CD4-positive, alpha-beta T cell treated with Interleukin-6 for 4 hours (primary cell): ENCODE measurements around the gene GLI2.

Experiments used
- DNase-seq: peaks from one replicate; pipeline ENCODE4 v3.0.0-alpha.2; 2020; ENCODE audit warnings: mixed read lengths

The GLI2 gene

DNA sequence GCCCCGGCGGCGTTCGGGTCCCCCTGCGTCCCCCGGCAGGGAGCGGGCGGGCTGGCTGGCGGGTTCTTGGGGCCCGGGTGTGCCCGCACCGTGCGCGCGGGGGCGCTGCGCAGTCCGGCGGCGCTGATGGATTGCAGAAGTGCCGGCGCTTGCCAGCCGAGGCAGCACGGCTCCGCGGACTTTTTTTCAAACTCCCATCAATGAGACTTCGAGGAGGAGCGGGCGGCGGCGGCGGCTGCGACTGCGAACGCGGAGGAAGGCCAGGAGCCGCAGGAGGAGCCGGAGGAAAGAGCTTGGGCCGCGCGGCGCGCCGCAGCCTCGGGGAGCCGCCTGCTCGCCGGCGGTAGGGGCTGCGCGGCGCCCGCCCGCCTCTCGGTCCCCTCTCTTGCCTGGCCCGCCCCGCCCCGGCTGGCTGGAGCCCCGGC is at the start of gene GLI2:
GLI2 (plus strand) TSS at position 123 of the 425 bp plus-strand sequence. CDS start 61,453 bp downstream, outside the sequence.
- DNase-seq = no peak

DNA sequence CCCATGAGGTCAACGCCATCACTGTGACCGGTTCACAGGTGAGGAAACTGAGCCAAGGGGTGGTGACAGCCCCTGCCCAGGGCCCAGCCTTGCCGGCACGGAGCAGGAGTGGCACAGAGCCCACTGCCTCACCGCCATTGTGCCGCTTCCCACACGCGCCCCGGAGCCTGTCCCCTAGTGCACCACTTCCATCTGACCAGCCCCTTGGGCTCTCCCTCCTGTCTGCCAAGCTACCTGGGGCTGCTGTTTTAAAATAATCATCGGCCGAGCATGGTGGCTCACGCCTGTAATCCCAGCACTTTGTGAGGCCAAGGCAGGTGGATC is 49.7 kb upstream of the GLI2 start:
- no peak for DNase-seq

DNA sequence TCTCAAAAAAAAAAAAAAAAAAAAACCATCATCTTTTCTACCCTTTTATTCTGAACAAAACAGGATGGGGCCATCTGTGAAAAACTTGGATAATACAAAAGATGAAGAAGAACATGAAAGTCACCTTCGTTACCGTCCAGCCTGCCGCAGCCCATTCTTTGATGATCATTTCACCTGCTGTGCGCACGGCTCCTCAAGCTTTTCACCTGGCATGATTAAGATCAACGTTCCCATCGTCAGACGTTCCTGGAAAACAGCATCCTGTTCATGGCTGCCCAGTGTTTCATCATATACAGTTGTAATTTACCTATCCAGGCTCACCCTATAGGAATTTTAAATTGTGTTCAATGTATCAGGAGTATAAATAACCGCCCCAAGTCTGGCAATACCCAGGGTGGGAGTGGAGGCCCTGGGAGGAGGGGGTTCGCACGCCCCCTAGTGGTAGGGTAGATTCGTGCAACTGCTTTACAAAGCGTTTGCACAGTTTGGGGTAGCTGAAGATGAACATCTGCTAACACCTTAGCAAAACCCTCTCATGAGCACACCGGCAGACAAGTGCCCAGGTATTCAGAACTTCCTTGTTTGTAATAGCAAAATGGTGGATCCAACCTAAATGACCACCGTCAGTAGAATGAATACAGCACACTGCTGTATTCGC is 49.0 kb upstream of the GLI2 start:
- no peak for DNase-seq

DNA sequence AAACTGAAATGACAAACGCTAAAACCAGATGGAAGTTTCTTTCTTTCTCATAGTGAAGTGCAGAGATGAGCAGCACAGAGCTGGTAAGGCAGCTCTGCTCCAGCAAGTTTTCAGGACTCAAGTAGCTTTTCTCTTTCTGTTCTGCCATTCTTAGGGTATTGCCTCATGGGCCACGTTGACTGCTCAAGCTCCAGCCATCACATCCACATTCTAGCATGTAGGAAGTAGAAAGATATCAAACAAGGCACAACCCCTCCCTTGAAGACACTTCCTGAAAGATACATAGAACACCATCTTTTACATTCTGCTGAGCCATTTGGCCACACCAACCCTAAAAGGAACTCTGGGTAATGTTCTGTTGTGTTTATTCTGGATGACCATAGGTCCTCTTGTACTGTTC is 48.5 kb upstream of the GLI2 start:
- DNase-seq = no peak

DNA sequence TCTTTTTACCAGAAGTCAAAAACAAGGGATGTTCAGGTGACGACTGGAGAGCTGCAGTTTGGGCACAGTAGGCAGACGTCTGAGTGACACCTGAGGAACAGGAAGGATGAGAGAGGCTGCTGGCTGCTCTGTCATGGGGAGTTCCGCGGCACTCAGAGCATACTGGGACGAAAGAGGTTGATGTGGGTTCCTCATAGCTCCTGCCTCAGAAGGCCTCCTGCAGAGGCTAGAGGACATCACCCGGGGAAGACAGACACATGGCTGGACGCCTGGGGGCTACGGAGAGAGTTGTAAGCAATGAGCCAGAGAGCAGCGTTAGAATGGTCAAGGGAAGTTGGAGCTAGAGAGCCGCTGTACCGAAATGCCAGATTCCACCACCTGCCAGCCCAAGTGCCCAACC is 45.1 kb upstream of the GLI2 start:
- no peak for DNase-seq

DNA sequence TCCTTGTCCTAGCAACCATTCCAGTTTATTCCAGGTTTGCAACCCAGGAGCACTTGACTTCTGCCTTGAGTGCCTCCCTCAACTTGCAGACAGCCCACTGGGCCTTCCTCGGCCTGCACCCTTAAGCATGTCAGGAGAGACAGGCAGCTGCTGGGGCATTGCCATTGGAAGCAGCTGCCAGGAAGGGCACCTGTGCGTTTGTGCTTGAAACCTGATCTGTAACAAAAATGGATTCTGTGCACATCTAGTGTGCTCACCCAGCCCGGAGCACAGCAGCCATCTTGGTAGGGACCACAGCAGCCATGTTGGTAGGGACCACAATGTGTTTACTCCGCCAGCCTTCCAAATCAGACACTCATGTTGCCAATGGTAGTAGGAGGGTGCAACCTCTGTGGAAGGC is 44.3 kb upstream of the GLI2 start:
- DNase-seq = no peak

DNA sequence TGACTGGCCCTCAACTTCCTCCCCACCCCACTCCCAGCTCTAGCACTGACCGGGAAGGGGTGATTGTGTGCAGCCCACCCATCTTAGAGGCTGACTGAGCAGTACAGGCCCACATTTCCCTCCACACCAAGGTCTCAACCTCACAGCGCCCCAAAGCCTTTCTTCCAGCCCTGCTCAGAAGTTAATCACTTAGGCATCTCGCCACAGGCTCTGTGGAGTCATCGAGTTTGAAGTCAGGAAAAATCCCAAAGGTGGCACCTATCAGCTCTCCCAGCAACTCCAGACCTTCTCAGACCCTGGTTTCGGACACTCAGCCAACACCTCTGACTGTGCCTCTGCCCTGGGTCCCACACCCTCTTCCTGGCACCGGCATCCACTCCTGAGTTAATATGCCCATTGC is 43.0 kb upstream of the GLI2 start:
- DNase-seq = no peak

DNA sequence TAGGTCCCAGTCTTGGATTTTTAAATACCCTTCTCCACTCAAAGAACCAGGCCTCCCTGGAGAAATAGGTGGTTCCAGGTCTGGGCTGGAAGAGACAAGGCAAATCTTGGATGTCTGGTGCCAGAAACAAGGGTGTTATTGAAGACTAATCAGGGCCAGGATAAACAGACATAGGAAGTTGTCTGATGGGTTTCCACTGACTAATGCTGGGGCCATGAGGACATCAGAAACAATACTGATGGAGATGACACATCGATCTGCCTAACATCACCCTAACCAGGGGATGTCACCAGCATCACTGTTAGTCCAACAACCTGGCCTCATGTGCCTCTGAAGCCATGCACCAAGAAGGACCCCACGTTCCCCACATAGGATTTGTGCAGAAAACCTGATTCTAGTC is 42.5 kb upstream of the GLI2 start:
- DNase-seq = no peak

DNA sequence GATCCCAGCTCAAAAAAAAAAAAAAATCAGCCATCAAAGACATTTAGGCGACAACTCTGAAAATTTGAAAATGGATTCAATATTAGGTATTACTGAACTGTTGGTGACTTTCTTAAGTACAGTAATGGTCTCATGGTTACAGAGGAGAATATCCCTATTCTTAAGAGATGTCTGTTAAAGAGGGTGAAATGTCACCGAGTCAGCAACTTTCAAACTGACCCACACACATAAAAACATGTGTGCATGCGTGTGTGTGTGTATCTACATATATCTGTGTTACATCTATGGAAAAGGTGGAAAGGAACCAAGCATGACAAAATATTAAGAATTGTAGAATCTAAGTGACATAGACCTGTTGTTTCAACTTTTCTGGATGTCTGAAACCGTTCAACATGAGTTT is 41.6 kb upstream of the GLI2 start:
- no peak for DNase-seq

DNA sequence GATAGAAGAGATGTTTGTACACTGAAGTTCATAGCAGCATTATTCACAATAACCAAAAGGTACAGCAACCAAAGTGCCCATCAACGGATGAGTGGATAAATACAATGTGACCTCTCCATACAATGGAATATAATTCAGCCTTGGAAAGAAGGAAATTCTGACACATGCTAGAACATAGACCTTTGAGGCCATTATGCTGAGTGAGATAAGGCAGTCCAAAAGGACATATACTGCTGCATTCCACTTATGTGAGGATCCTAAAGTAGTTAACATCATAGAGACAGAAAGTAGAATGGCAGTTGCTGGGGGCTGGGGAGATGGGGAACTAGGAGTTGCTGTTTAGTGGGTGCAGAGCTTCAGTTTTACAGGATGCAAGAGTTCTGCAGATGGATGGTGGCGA is 38.2 kb upstream of the GLI2 start:
- no peak for DNase-seq

DNA sequence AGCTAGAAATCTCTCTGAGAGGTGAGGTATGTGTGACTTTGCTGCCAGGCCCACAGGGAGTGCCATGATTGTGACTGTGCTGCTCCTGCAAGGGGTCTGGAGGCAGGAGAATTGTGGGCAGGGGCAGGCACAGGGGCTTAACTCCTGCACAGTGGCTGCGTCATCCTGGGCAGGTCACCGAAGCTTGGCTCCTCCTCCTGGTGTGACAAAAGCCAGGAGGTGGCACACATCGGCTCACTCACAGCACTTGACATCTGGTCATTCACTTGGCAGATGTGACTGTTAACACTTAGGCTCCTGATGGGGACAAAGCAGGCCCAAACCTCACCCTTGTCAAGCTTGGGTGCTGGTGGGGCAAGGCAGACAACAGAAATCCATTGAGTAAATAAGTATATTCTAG is 36.4 kb upstream of the GLI2 start:
- no peak for DNase-seq

DNA sequence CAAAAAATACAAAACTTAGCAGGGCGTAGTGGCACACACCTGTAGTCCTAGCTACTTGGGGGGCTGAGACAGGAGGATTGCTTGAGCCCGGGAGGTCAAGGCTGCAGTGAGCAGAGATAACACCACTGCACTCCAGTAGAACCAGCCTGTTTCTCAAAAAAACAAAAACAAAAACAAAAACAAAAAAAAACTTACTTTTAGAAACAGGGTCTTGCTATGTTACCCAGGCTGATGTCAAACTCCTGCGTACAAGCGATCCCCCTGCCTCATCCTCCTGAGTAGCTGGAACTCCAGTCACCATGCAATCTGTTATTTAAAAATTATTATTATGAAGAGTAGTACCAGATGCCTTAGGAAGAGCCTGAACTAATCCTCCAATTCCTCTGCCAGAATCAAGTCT is 35.0 kb upstream of the GLI2 start:
- DNase-seq = no peak

DNA sequence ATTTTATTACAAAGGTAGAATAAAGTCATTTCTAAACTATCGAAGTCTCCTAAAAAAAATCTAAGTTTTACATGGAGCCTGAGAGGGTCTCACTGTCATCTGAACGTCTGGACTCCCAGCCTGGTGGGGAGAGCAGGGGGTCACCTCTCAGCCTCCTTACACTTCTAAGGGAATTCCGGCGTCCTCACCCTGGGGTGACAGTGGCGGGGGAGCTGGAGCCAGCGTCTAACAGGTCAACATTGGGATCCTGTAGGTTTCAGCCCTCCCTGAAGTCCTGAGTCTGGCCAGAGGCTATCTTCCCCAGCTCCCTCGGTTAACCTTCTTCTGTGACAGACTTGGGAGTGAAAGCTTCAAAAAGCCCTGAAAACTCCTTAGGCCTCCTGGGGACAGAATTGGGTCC is 34.6 kb upstream of the GLI2 start:
- DNase-seq = no peak

DNA sequence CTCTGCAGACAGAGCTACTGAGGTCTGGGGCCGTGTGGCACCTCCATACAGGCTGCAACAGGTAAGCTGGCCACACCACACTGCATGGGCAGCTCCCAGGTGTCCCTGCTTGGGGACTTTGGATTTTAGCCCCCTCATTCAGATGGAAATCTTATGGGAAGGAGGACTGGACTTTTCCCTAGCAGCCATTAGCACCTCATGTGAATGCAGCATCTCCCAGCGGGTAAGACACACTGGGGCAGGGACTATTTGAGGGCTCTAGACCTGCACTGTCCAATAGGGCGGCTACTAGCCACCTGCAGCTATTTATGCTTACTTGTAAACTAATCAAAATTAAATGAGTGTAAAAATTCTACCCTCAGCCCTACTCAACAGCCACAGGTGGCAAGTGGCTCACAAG is 34.2 kb upstream of the GLI2 start:
- no peak for DNase-seq

DNA sequence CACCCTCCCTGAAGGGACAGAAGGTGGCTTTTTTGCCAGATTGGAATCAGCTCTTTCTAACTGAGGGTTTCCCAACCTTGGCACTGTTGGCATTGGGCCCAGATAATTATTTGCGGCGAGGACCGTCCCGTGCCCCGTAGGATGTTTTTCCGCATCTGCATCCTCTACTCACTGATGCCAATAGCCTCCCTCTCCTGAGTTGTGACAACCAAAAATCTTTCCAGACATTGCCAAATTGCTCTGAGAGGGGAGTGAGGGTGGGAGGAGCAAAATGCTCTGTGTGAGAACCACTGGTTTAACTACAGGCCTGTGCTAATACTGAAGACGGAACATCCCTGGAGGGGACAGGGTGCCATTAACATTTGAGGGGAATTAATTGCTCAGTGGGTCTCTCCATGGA is 33.6 kb upstream of the GLI2 start:
- DNase-seq = no peak

DNA sequence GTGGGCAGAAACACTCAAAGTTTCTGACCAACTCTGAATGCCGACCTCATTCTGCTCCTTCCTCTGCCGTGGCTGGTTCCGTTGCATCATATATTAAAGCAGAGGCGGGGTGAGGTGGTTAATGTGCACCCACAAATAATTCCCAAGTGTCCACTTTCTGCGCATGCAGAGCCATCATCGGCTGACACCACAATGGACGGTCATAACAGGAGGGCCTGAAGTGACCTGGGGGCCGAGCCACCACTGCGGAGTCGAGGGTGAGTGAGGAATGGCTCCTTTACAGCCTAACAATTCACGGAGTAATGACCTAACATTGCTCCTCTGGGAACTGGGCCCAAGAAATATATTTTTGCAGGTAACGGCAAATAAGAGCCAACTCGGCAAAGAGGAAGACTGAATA is 32.9 kb upstream of the GLI2 start:
- no peak for DNase-seq

DNA sequence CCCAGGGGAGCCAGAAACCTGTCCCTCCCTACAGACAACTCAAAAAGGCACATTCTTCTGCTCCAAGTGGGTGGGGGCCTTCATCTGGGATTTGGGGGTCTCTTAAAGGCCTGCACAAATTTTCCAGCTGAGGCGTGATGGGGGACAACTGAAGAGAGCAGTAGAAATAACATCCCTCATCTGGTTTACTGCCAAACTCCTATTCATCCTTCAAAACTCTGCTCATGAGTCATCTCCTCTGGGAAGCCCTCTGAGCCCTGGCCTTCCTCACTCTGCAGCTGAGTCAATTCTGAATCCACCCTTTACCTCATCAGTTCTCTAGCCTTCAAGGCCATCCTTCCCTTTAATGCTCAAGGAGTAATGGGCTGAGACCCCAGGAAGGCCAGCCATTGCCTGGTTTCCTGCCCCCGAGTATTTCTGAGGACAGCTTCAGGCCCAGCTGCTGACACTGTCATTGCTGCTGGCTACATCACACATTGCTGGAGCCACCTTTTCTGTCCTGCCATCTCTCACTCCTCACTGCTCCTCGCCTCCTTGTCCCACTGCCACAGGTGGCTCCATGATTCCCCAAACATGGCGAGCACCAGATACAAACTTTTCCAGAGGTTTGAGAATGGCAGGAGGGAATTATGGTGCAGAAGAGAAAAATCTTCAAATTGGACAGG is 32.2 kb upstream of the GLI2 start:
- DNase-seq = no peak

DNA sequence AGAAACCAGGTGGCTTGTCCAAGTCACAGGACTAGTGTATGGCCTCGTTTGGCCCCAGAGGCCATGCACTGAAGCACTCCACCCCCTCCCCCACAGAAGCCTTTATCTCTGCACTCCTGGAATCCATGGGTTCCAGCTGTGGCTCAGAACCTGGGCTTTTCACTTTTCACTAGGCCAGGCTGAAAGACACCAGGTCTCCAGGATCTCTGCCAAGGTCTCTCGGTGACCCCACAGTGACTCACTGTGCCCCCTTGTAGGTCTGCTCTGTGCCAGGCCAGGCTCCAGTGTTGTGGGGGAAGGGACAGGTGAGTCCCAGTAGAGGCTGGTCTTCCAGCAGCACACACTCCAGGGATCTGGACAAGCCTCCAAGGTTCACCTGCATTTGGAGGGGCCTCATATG is 31.0 kb upstream of the GLI2 start:
- DNase-seq = no peak

DNA sequence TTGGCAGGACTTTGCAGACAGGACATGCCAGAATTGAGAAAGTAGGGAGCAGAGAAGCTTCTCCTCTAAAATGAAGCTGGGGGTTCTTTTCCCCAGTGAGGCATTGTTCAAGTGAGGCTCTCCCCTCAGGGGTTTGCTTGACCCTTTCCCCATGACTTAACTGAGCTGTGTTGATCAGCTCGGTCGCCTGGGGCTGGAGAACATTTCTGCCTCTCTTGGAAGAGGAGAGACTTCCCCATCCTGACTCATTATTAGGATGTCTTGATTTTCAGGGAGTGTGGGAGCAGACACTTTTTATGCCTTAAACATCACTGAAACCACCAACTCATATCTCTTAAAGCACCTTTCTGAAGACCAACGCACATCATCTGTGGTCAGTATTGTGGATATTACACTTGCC is 27.9 kb upstream of the GLI2 start:
- no peak for DNase-seq

DNA sequence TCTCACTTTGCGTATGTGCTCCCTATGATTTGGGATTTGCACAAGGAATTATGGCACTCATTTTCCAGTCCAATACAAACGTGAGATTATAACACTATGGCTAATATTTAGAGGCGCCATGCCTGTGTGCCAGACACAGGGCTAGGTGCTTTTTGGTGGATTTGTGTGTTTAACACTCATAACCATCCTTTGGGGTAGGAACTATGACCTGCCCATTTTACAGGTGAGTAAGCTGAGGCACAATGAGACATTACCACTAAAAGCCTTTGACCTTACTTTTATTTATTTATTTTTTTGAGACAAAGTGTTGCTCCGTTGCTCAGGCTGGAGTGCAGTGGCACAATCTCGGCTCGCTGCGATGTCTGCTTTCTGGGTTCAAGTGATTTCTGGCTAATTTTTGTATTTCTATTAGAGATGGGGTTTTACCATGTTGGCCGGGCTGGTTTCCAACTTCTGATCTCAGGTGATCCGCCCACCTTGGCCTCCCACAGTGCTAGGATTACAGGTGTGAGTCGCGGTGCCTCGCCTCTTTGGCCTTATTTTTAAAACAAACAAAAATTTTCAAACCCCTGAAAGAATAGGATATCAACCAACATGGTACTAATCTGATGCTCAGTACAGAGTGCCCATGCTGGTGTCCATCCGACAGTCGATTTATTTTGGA is 26.6 kb upstream of the GLI2 start:
- DNase-seq = no peak

DNA sequence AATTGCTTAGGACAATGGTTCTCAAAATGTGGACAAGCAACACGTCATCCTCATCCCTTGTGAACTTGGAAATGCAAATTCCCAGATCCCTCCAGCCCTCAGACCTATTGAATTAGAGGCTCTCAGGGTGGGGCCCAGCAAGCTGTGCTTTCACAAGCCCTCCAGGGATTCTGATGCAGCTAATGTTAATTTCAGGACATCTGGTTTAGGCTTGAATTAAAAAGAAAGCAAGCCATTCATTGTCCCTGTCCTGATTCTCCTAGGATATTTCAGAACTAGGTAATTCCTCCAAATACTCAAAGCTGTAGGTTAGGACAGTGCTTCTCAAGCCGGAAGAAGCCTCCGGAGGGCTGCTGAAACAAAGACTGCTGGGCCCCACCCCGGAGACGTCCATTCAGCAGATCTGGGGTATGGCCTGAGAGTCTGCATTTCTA is 26.0 kb upstream of the GLI2 start:
- DNase-seq = no peak

DNA sequence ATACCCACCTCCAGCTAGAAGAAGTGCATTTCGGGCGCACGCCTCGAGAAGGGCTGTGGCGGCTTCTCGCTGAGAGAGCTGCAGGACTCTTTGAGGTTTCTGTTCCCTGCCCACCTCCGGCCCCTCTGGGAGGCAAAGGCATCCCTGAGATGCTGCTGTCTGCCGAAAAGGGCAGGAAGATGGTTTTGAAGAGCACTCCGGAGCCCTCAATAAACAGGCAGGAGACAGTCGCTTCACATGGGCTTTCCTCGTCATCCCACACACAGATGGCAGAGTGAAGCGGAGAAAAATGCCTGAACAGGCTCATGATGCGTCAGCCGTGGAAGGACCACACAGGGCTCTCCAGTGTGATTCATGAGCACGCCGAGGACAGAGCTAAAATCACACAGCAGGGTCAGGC is 25.4 kb upstream of the GLI2 start:
- DNase-seq = no peak

DNA sequence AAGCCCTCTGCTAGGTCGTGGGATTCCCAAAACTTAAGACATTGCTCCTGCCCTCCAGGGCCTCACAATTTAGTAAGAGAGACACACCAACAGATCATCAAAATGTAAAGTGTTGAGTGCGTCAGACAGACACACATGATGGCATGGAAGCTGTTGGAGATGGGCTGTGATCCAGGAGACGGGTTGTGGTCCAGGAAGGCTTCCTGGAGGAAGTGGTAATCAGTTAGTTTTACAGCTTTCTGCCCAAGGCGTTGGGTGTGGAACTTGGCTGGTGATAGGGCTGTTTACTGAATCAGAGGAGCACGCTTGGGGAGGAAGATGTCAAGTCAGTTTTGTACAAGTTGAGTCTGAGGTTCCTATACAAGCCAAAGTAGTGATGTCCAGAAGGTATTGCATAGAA is 24.0 kb upstream of the GLI2 start:
- DNase-seq = no peak

DNA sequence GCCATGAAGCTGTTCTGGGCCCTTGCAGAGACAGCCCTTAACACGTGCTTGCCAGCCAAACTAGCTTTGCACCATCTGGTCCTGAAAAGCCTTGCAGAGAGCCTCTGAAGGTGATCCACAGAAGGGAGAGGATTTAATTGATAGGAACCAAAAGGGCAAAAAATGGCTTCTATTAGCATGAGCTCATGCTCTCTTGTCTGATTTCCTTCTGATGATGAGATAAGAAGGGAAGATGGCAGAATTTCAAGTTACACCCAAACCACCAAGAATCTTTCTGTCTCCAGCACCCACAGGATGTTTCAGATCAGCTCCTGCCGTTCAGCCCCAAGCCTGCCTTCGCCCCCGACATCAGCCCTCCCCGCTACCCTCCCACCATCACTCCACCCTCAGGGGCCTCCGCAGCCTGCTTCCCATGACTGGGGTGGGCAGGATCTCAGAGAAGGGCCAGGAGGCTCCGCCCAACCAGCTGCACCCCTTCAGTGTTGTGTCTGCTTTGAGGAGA is 23.4 kb upstream of the GLI2 start:
- DNase-seq = no peak

DNA sequence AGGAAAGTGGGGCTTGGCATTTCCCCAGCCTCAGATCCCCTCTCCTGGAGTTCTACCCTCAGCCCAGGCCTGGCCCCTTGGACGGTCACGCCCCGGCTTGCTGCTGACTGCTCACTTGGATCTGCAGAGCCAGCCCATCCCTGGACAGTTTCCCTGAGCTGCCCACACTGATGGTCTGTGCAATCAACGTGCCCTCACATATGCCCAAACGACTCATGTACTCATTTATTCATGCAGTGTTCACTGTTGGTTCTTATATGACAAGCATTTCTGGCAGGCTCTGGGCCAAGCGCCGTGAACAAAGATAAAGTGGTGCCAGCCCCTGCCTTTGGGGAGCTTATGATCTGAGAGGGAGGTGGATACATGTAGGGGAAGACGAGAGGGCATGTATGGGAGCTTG is 20.3 kb upstream of the GLI2 start:
- DNase-seq = no peak
